Measurements from ENCODE around the gene FBXO17.
A peak's percentile ranks its signal among the peaks of the same experiment; 100 is the strongest.
"Not testable (repeated sequence)": the region's sequence is repeated elsewhere in the genome, so short reads cannot be mapped to it uniquely, and the experiment has no call there.

Gene FBXO17

DNA sequence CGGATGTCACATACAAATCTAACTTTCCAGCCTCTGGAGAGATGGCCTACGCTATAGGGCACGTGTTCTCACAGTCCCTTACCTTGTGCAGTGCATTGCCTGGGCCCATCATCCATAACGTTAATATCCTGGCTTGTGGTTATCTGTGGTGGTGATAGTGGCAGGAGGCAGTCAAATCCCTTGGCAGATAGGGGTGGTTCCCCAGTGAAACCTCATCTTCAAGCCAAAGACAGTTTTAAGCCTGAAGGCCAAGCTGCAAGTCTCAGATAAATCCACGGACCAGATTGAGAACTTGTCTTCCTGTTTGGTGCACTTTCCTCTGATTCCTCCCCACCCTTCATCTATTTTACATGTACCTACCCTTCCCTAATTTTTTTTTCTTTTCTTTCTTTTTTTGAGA, 4.3 kb upstream of the FBXO17 start:
- DNase-seq (no peak), ATAC-seq (no peak)

DNA sequence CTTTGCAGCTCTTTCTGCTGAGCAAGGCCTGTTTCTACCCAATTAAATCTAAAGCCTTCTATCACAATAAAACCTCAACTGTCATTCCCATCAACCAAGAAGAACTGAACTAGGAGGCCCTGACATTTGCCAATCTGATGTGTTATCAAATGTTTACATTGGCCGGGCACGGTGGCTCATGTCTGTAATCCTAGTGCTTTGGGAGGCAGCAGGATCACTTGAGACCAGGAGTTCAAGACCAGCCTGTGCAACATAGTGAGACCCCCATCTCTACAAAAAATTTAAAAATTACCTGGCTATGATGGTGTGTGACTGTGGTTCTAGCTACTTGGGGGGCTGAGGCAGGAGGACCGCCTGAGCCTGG, 2.8 kb upstream of the FBXO17 start:
- DNase-seq, result no peak
- ATAC-seq, result no peak

DNA sequence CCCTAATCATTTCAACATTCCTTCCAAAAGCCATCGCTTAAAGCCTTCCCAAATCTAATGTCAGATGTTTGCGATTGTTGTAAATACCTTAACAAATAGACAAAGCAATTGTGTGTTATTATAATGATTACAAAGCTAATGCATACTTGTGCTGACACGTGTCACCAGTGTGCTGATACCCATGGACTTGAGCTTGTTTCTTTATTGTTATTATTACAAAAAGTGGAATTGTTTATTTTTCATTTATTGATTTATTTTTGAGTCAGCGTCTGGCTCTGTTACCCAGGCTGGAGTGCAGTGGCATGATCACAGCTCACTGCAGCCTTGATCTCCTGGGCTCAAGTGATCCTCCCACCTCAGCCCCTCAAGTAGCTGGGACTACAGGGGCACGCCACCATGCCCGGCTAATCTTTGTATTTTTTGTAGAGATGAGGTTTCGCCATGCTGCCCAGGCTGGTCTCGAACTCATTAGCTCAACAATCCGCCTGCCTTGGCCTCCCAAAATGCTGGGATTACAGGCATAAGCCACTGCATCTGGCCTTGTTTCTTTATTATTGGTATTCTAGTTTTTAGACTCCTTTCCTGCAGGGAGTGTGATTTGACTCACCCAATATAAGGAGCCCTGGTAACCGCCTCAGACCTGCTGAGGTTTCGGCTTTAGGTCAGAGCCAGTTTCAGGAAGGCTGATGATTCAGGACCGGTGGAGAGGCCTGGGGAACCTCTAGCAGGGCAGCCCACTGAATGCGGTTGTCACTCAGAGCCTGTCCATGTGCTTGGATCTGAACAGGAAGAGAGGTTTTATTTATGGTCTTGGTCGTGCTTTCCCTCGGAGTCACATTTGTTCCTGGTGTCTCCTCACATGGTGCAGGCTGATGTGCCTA, 2.1 kb upstream of the FBXO17 start:
- ATAC-seq (peak; percentile 97), DNase-seq (peak; percentile 57)

DNA sequence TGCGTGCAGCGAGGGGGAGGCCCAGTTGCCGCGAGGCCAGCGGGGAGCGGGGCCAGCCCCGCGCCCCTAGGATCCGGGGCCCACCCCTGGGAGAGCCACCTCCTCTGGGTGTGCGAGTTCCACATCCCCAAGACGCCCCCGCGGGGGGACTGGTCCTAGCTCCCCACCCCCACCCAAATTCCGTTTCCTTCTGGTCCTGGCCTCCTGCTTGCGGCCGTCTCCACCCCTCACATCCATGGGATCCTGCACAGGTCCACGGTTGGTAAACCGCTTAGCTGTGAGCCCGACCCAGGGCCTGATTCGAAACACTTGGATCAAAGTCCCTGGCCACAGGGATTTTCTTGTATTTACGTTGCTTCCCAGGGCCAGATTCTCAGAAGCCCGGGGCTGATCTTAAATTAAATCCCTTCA, 324 bp upstream of the FBXO17 start:
- ATAC-seq, result no peak
- DNase-seq, result no peak

GRCh38 chr19:38974624-38975213, 823 bp downstream of the FBXO17 start:
- no peak for DNase-seq
- ATAC-seq, result no peak

DNA sequence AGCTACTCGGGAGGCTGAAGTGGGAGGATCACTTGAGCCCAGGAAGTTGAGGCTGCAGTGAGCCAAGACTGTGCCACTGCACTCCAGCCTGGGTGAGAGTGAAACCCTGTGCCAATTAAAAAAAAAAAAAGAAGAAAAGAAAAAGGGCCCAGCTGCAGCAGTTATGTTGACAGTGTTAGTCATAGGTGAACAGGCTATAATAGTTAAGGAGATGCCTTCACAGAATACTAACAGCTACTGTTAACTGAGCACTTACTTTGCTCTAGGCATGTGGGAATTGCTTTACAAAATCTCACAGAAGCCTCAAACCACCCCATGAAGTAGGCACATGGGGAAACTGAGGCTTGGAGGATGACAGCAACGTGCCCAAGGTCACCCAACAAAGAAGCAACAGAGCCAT, 3.9 kb downstream of the FBXO17 start:
- no peak for DNase-seq
- no peak for ATAC-seq

DNA sequence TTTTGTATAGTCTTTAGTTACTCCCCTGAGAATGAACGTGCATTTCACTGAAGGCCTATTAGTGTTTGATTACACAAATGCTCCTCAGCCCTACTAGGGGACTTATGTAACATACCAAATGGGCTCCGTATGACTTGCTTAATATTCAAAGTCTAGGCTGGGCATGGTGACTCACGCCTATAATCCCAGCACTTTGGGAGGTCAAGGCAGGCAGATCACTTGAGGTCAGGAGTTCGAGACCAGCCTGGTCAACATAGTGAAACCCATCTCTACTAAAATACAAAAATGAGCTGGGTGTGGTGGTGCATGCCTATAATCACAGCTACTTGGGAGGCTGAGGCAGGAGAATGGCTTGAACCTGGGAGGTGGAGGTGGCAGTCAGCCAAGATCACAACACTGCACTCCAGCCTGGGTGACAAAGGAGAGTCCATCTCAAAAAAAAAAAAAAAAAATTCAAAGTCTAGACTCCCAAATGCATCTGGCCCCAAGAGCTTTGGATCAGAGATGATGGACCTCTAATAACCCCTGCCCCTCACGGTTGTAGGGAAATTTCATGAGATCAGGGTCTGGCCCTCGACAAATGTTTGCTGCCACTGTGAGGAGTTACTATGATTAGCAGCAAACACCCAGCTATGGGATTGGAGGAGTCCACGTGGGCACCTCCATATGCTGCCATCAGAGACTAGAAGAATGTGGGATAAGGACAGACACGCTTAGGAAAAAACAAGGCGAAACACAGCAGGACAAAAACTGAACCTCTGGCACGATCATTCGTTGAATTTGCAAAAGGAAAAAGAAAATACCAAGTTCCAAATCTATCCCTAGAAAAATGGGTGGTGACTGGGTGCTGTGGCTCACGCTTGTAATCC, 4.6 kb downstream of the FBXO17 start:
- DNase-seq (no peak), ATAC-seq (no peak)

DNA sequence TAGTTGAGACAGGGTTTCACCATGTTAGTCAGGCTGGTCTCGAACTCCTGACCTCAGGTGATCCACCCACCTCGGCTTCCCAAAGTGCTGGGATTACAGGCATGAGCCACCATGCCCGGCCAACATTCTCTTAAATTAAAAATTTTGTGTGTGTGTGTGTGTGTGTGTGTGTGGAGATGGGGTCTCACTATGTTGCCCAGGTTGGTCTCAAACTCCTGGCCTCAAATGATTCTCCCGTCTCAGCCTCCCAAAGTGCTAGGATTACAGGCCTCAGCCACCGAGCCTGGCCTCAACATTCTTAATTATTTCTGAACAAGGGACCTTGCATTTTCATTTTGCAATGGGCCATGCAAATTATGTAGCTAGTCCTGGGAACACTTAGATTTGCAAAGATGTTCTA, 9.4 kb downstream of the FBXO17 start:
- not testable (repeated sequence) for DNase-seq, ATAC-seq

- DNase-seq (no peak), ATAC-seq (no peak)
These were observed 10.8 kb downstream of the FBXO17 start for GRCh38 chr19:38964738-38965137.

- no peak for DNase-seq
These were observed 15.9 kb downstream of the FBXO17 start for GRCh38 chr19:38959618-38960017.

GRCh38 chr19:38958301-38958700, 17.2 kb downstream of the FBXO17 start:
- DNase-seq (no peak), ATAC-seq (no peak)

More at GRCh38 chr19:38959618-38960017, 15.9 kb downstream of the FBXO17 start:
- ATAC-seq, result no peak

- ATAC-seq (no peak), DNase-seq (no peak)
These were observed 19.3 kb downstream of the FBXO17 start for GRCh38 chr19:38956264-38956663.

DNA sequence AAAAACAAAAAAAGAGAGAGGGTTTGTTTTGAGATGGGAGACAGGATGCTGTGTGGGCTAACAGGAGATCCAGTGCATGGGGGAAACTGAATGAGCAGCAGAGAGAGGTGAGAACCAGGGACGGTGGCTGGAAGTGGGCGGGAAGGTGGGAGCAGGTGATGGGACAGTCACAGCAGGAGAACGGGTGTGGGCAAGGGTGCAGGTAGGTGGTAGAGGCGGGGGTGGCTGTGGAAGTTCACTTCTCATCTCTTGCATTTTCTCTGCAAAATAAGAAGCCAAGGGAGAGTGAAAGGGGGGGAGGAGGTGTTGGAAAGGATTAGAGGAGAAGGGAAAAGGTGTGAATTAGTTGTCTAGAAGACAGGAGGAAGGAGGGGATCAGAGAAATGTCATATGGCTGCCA, 21.9 kb downstream of the FBXO17 start:
- ATAC-seq (no peak), DNase-seq (no peak)

DNA sequence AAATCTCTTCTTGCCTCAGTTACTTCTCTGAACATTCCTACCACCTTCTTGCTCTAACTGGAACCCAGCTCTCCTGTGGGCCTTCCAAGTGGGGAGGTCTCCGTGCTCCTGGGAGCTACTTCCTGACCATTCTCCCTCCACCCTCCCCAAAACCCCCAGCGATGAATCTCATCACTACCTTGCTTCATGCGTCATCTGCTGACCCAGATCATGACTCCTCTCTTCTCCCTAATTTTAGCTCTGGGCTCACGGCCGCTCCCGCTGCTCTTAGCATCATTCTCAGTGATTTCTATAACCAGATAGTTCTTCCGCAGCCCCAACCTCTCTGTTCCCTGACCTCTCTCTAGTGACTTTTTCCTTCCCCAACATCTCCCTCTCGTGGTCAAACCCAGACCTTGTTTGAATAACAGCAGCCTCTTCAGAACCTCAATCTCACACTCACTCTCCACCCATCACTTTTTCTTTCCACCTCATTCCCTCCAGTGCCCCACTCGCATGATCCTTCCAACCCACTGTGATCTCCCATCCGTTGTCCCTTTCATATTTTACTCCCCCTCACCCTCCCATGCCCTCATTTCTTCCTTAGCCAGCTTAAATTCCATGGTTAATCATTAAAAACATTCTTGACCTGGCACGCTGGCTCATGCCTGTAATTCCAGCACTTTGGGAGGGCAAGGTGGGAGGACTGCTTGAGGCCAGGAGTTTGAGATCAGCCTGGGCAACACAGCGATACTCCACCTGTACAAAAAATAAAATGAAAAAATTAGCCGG, 23.0 kb downstream of the FBXO17 start:
- ATAC-seq, result no peak
- DNase-seq, result peak; percentile 29

GRCh38 chr19:38951187-38951586, 24.4 kb downstream of the FBXO17 start:
- DNase-seq (no peak), ATAC-seq (no peak)

GRCh38 chr19:38949580-38950367, 25.8 kb downstream of the FBXO17 start:
- peak; percentile 91 for DNase-seq
- ATAC-seq, result peak; percentile 92

- DNase-seq (no peak), ATAC-seq (no peak)
These were observed 29.1 kb downstream of the FBXO17 start for GRCh38 chr19:38946229-38947010.

- DNase-seq, result no peak
- ATAC-seq, result no peak
These were observed 29.8 kb downstream of the FBXO17 start for GRCh38 chr19:38945562-38946228.

DNA sequence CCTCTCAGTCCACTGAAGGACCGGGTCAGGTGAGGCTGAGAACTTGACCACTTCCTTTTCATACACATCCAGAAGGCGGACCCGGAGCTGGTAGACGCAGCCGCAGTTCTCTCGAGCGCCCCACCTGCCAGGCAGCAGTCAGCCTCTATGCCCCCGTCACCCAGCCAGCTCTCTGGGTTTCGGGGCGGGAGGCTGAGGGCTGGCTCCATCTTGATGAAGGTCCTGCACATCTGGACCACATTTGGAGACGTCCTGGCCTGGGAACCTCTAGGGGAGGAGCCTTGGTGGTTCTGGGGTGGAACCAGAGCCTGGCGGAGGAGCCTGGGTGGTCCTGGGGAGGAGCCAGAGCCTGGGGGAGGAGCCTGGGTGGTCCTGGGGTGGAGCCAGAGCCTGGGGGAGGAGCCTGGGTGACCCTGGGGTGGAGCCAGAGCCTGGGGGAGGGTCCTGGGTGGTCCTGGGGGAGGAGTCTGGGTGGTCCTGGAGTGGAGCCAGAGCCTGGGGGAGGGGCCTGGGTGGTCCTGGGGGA, 30.5 kb downstream of the FBXO17 start:
- no peak for ATAC-seq
- no peak for DNase-seq
